ENCODE data around the gene RNH1. TPM values are rescaled to one million over a fixed set of nuclear protein-coding genes. Genes with fewer than 3 reads are reported as not detected.
"Not testable (repeated sequence)": the region's sequence is repeated elsewhere in the genome, so short reads cannot be mapped to it uniquely, and the experiment has no call there.

Gene RNH1
- total and polyA plus RNA-seq, 2 experiments from 2014 or later = 105 to 199 TPM

DNA sequence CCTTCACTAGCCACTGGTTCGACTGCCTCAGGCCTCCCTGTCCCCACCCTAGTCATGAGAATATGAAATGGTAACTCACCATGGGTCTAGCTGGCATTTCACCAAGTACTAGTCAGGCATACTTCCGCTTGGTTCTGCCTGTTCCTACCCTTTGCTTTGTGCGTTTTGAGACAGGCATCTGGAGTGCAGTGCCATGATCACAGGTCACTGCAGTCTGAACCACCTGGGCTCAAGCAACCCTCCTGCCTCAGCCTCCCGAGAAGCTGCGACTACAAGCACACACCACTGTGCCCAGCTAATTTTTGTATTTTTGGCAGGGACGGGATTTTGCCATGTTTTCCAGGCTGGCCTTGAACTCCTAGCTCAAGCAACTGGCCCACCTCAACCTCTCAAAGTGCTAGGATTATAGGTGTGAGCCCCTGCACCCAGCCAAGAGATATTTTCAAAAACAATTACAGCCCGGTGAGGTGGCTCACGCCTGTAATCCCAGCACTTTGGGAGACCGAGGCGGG is 14.2 kb upstream of the RNH1 start:
- TF ChIP-seq EZH2 (IDR thresholded peaks at IDR 0.05; ENCODE audit: borderline replicate concordance) = no peak
- no peak for TF ChIP-seq EZH2phosphoT487 (IDR thresholded peaks at IDR 0.05; ENCODE audit: low read depth, severe bottlenecking, unreplicated experiment)
- no peak for TF ChIP-seq CTCF (IDR thresholded peaks at IDR 0.05; ENCODE audit: poor library complexity)
- no peaks in the 10 kb centered on the region for H3K4me1 ChIP-seq (ENCODE audit: insufficient read depth)
- H3K4me2 ChIP-seq = no peak overlapping the region
- no peak for DNase-seq (ENCODE audit: low spot score)
- H3K36me3 ChIP-seq (replicated peaks; ENCODE audit: insufficient read depth, low read depth) = no peaks in the 10 kb centered on the region
- H3K4me3 ChIP-seq = no peak overlapping the region
- H3K27ac ChIP-seq = no peak overlapping the region
- no peaks in the 10 kb centered on the region for H3K9me2 ChIP-seq (replicated peaks; ENCODE audit: insufficient read depth)
- 95% methylated on average over 10 of the region's 10 CpGs for WGBS (ENCODE audit: low lambda C conversion rate, missing lambda C conversion rate)
- H2AFZ ChIP-seq = no peak overlapping the region
- no peaks in the 10 kb centered on the region for H3K9me3 ChIP-seq (ENCODE audit: low read depth)
- no peaks in the 10 kb centered on the region for H3K79me2 ChIP-seq
- no peaks in the 10 kb centered on the region for H3K27me3 ChIP-seq
- H4K20me1 ChIP-seq (ENCODE audit: insufficient read depth, poor library complexity, severe bottlenecking) = no peaks in the 10 kb centered on the region

DNA sequence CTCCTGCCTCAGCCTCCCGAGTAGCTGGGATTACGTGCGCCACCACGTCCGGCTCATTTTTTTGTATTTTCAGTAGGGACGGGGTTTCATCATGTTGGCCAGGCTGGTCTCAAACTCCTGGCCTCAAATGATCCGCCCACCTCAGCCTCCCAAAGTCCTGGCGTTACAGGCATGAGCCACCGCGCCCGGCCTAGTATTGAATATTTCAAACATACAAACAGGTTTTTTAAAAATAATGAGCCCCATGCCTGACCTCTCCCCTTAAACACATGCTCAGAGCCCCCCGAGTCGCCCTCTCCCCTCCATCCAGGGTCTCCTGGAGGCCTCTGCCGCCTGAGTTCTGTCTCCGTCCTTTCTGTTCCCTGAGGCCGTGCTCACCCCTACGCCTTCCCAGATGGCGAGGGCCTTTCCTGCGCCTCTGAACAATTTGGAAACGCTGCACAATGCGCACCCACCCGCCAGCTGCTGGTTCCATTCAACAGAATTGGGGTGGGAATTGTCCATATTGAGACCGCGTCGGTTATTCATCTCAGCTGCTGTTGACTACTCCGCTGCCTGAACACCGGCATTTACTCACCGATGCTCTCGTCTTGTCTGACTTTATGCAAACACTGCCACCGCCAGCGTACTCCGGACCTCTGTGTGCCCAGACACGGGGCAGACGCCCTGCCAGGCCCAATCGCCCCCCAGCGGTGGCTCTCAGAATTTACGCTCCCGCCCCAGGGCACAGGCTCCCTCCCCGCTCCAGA is 13.6 kb upstream of the RNH1 start:
- Histone ChIP-seq H3K36me3 (replicated peaks; ENCODE audit: insufficient read depth, low read depth) (no peaks in the 10 kb centered on the region), H3K4me2 (no peak overlapping the region), H4K20me1 (ENCODE audit: insufficient read depth, poor library complexity, severe bottlenecking) (no peaks in the 10 kb centered on the region), H3K4me3 (no peak overlapping the region), H3K27ac (no peak overlapping the region), H2AFZ (no peak overlapping the region), H3K9me2 (replicated peaks; ENCODE audit: insufficient read depth) (no peaks in the 10 kb centered on the region), H3K27me3 (no peaks in the 10 kb centered on the region), H3K79me2 (no peaks in the 10 kb centered on the region), H3K4me1 (ENCODE audit: insufficient read depth) (no peaks in the 10 kb centered on the region), H3K9me3 (ENCODE audit: low read depth) (no peaks in the 10 kb centered on the region)
- WGBS (ENCODE audit: low lambda C conversion rate, missing lambda C conversion rate) = 96% methylated on average over 39 of the region's 39 CpGs
- DNase-seq (ENCODE audit: low spot score) = no peak
- TF ChIP-seq CTCF (IDR thresholded peaks at IDR 0.05; ENCODE audit: poor library complexity) (no peak), EZH2 (IDR thresholded peaks at IDR 0.05; ENCODE audit: borderline replicate concordance) (no peak), EZH2phosphoT487 (IDR thresholded peaks at IDR 0.05; ENCODE audit: low read depth, severe bottlenecking, unreplicated experiment) (no peak)

DNA sequence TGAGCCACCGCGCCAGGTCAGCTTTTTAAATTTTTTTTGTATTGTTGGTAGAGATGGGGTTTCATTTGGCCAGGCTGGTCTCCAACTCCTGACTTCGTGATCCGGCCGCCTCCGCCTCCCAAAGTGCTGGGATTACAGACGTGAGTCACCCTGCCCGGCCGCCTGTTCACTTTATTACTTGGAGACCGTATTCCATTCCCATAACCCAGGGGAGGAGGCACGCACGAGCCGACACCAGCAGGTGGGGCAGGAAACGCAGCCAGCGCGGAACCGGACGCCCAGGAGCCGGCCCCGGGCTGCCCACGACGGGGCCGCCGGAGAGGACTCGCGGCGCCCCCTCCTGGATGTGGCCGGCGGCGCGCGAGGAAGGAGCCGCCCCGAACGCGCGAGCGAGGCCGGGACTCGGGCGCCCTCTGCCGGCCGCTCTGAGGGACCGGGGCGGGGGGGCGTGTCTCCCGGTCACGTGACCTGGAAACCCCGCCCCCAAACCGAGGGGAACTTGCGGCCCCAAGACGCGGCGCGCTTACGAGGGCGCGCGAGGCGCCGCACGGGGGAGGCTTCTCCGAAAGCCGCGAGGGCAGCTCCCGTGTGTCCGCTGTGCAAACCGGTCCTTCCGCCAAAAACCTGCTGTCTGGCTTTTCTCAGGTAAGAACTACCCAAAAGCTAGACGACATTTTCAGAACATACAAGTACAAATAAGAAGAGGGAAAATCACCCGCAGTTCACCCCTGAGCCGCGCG is 11.6 kb upstream of the RNH1 start:
- peak; percentile 97 for TF ChIP-seq CTCF (IDR thresholded peaks at IDR 0.05; ENCODE audit: poor library complexity)
- no peak for TF ChIP-seq EZH2 (IDR thresholded peaks at IDR 0.05; ENCODE audit: borderline replicate concordance)
- Histone ChIP-seq H3K4me1 (ENCODE audit: insufficient read depth) (no peaks in the 10 kb centered on the region), H3K36me3 (replicated peaks; ENCODE audit: insufficient read depth, low read depth) (no peaks in the 10 kb centered on the region), H3K4me3 (no peak overlapping the region), H3K9me2 (replicated peaks; ENCODE audit: insufficient read depth) (no peaks in the 10 kb centered on the region), H3K27me3 (no peaks in the 10 kb centered on the region), H3K79me2 (no peaks in the 10 kb centered on the region), H4K20me1 (ENCODE audit: insufficient read depth, poor library complexity, severe bottlenecking) (no peaks in the 10 kb centered on the region), H3K27ac (peak overlapping the region; percentile 92), H3K4me2 (peak overlapping the region; percentile 69), H3K9me3 (ENCODE audit: low read depth) (no peaks in the 10 kb centered on the region), H2AFZ (peak overlapping the region; percentile 41)
- peak; percentile 94 for DNase-seq (ENCODE audit: low spot score)
- 31% methylated on average over 46 of the region's 74 CpGs for WGBS (ENCODE audit: low lambda C conversion rate, missing lambda C conversion rate)

- not testable (repeated sequence) for H3K9me3 ChIP-seq (ENCODE audit: low read depth); H3K79me2 ChIP-seq; DNase-seq (ENCODE audit: low spot score); H3K4me3 ChIP-seq; H3K9me2 ChIP-seq (replicated peaks; ENCODE audit: insufficient read depth); H3K27me3 ChIP-seq; H3K4me1 ChIP-seq (ENCODE audit: insufficient read depth); H2AFZ ChIP-seq; H3K36me3 ChIP-seq (replicated peaks; ENCODE audit: insufficient read depth, low read depth); H3K4me2 ChIP-seq; H4K20me1 ChIP-seq (ENCODE audit: insufficient read depth, poor library complexity, severe bottlenecking)
- H3K27ac ChIP-seq = peak overlapping the region; percentile 92
- WGBS (ENCODE audit: low lambda C conversion rate, missing lambda C conversion rate) = 98% methylated on average over 33 of the region's 43 CpGs
Measured at GRCh38 chr11:516918-517685, 10.1 kb upstream of the RNH1 start.
